GM20000 (cell line): ENCODE results near the gene RAB3IL1.

Experiments used
- DNase-seq: peaks from one replicate; pipeline ENCODE4 v3.0.0; 2012; ENCODE audit warnings: low spot score
- TF ChIP-seq, protein P1 (sequence below): IDR thresholded peaks from 2 replicates; pipeline ENCODE4 v1.5.1; 2012; ENCODE audit warnings: mild to moderate bottlenecking, control low read depth; ENCODE audit errors: extremely low read depth, missing control alignments

RAB3IL1 gene

DNA sequence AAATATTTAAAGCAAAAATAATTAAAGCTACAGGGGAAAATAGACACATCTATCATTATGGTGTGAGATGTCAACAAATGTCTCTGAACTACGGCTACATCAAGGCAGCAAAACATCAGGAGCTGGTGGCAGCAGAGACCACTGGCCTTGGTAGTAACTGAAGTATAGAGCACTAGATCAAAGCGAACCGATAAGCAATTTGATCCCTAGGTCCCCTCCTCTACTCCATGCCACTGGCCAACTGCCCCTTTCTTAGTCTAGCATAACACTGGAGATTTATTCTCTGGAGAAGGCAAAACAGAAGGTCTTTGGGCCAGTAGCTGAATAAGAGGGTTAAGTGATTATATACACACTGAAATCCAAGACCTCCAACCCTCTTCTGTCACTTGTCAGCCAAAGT lies 13.6 kb upstream of the RAB3IL1 start:
- no peak for DNase-seq
- TF ChIP-seq, protein P1, sequence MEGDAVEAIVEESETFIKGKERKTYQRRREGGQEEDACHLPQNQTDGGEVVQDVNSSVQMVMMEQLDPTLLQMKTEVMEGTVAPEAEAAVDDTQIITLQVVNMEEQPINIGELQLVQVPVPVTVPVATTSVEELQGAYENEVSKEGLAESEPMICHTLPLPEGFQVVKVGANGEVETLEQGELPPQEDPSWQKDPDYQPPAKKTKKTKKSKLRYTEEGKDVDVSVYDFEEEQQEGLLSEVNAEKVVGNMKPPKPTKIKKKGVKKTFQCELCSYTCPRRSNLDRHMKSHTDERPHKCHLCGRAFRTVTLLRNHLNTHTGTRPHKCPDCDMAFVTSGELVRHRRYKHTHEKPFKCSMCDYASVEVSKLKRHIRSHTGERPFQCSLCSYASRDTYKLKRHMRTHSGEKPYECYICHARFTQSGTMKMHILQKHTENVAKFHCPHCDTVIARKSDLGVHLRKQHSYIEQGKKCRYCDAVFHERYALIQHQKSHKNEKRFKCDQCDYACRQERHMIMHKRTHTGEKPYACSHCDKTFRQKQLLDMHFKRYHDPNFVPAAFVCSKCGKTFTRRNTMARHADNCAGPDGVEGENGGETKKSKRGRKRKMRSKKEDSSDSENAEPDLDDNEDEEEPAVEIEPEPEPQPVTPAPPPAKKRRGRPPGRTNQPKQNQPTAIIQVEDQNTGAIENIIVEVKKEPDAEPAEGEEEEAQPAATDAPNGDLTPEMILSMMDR = no peak

DNA sequence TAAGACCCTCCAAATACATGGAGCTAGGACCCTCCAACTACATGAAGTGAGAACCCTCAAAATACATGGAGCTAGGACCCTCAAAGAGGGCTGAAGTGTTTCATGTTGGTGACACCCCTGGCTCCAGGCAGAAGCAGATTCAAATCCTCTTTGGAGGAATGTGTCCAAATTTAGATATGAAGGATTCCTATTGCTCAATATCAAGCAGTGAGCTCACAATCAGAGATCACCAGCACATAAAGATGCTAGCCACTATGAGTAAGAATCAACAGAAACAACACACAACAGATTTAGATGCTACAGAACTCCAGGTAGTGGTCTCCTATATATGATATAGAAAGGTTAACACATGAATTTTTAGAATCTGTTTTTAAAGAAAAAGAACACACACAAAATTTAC lies 11.2 kb upstream of the RAB3IL1 start:
- TF ChIP-seq, protein P1 = no peak

DNA sequence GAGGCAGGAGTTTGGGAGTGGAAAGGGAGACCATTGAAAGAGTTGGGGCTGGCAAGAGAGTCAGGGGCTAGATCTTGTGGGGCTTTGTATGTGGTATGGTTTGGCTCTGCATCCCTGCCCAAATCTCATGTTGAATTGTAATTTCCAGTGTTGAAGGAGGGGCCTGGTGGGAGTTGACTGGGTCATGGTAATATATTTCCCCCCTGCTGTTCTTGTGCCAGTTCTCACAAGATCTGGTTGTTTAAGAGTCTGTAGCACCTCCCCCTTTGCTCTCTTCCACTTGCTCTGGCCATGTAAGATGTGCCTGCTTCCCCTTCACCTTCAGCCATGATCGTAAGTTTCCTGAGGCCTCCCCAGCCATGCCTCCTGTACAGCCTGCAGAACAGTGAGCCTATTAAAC lies 10.1 kb upstream of the RAB3IL1 start:
- no peak for DNase-seq
- TF ChIP-seq, protein P1 = no peak

More for the DNA sequence above, 11.2 kb upstream of the RAB3IL1 start:
- DNase-seq = no peak

DNA sequence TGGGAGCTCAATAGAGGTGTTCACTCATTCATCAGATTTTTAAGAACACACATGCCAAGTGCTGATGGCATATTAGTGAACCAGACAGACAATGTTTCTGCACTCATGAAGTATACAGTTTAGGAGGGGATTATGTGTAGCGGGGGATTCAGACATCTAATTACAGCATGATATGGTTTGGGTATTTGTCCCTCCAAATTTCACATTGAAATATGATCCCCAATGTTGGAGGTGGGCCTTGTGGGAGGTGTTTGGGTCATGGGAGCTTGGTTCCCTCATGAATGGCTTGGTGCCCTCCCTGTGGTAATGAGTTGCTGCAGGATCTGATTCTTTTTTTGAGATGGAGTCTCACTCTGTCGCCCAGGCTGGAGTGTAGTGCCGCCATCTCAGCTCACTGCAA lies 8.9 kb upstream of the RAB3IL1 start:
- TF ChIP-seq, protein P1 = no peak
- no peak for DNase-seq

DNA sequence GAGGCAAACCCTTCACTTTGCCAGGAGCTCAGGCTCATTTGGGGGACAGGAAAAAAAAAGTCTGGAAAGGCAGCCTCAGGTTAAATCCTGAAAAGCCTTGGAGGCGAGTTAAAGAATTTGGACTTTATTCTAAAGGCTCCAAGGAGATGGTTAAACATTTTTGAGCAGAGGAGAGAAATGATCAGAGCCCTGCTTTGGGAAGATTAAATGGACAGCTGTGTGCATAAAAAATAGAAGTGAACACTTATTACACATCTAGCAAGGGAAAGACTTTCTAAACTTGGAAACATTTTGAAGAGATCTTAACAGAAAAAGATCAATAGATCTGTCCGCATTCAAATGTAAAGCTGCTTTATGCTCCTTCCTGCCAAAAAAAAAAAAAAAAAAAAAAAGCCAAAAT lies 8.4 kb upstream of the RAB3IL1 start:
- TF ChIP-seq, protein P1 = no peak
- DNase-seq = no peak

DNA sequence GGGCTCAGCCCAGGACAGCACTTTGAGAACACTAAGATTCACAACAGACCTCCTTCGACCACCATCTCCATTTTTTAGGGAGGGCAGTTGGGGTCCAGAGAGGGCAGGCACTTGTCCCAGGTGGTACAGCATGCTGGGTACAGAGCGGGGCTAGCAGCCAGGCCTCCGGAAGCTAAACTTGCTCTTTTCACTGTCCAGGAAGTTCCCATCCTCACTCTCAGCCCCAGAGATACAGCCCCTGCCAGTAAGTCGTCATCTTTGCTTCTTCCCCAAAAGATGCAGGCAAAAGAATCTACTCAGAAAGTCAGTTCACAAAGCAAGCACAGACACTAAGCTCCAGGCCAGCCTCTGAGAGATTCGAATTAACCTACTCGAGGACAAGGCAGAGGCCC lies 6.7 kb upstream of the RAB3IL1 start:
- TF ChIP-seq, protein P1 = no peak
- DNase-seq = no peak

DNA sequence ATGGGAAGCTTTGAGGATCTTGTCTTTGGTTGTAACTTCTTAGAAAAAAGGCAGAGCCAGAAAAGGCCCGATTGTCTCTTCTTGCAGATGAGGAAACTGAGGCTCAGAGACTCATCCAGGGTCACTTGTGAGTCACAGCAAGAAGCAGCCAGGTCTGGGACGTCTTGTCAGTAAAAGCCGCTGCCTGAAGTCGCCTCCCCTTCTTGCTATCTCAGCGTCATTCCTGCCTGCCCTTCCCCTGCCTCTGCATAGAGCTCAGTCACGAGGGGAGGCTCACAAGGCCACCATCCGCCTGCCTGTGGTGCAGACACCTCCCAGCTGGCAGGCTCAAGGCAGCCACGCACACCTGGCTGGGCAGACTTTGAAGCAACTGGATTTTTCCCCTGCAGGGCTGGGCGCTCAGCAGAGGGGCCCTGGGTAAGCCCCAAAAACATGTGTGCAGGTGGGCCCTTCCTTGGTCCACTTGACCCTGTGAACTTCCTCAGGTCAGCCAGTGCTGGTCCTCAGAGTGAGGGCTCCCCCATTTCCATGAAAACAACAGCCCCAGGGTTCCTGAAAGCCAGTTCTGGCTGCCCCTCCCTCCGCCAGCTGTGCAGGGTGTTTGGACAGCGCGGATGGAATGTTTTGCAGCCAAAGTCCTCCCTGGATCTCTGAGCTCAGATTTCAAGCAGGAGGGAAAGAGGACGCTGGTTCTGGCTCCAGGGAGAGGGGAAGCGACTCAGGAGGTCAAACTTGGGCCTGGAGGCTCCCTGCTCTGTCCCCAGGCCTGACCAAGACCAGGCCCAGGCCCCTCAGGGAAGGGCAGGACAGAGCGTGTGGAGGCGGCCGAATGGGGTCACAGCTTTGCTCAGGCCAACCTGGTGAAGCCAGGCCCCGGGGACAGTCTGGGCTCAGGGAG lies 6.0 kb upstream of the RAB3IL1 start:
- TF ChIP-seq, protein P1 = no peak
- no peak for DNase-seq
